Thyroid gland (tissue), 4 donors: ENCODE data around the gene TMED8. TPM values are rescaled to one million over a fixed set of nuclear protein-coding genes. Genes with fewer than 3 reads are reported as not detected.

Experiments used
- DNase-seq, 2 donors: peaks; one replicate each; pipeline ENCODE4 v3.0.0-alpha.2; 2019
- H3K27ac ChIP-seq, 3 donors: fragments of 200-600 bp; sonication (generic); 1 replicate in 2 of 3; 2 replicates in 1 of 3; pipeline ENCODE4 v1.5.1; 2016 to 2019; ENCODE audit warnings: mild to moderate bottlenecking in 1 of 3, moderate library complexity in 1 of 3
- H3K27me3 ChIP-seq: fragments of 200-600 bp; sonication (generic); one replicate; pipeline ENCODE4 v1.5.1; 2019
- H3K36me3 ChIP-seq, 2 donors: fragments of 200-600 bp; sonication (generic); one replicate each; pipeline ENCODE4 v1.5.1; 2016 to 2019
- H3K4me1 ChIP-seq, 2 donors: fragments of 200-600 bp; sonication (generic); one replicate each; pipeline ENCODE4 v1.5.1; 2017 to 2019
- H3K4me3 ChIP-seq, 3 donors: fragments of 200-600 bp; sonication (generic); replicated peaks in 1 of 3; 1 replicate in 2 of 3; 2 replicates in 1 of 3; pipeline ENCODE4 v1.5.1; 2016; ENCODE audit warnings: mild to moderate bottlenecking in 1 of 3
- H3K9me3 ChIP-seq: fragments of 200-600 bp; sonication (generic); one replicate; pipeline ENCODE4 v1.5.1; 2017
- CTCF ChIP-seq, 6 experiments: fragments of 200-600 bp in 3 of 6; fragments of 450-650 bp in 3 of 6; sonication (generic) in 3 of 6; IDR thresholded peaks; one replicate each; pipeline ENCODE4 v1.5.1; 2016 to 2019; ENCODE audit warnings: antibody characterized with exemption in 6 of 6, mild to moderate bottlenecking in 2 of 6, inconsistent platforms in 1 of 6, moderate library complexity in 1 of 6
- POLR2A ChIP-seq, 2 donors: fragments of 450-650 bp; IDR thresholded peaks; one replicate each; pipeline ENCODE4 v1.6.1; 2017; ENCODE audit warnings: antibody characterized with exemption in 2 of 2, mild to moderate bottlenecking in 2 of 2, moderate library complexity in 1 of 2
- WGBS, 2 donors: methylation state at CpG; one replicate each; pipeline ENCODE4 v1.1.5; 2017; 5-methylcytosine and 5-hydroxymethylcytosine counted together
- intact Hi-C: fragments of 100-400 bp; cut with DNase I; formaldehyde crosslinking; loops from one replicate; pipeline ENCODE4 v1.15.1; 2023
- total RNA-seq, 4 donors: library from RNA; depleted of rRNA; stranded (reverse); fragments of >200 nt; gene quantifications; one replicate each; pipeline ENCODE4 v1.2.3, GENCODE V29; 2016

The TMED8 gene
- total RNA-seq, 4 donors from 2014 or later: 20.9 to 33.3 (median 28.8) TPM

DNA sequence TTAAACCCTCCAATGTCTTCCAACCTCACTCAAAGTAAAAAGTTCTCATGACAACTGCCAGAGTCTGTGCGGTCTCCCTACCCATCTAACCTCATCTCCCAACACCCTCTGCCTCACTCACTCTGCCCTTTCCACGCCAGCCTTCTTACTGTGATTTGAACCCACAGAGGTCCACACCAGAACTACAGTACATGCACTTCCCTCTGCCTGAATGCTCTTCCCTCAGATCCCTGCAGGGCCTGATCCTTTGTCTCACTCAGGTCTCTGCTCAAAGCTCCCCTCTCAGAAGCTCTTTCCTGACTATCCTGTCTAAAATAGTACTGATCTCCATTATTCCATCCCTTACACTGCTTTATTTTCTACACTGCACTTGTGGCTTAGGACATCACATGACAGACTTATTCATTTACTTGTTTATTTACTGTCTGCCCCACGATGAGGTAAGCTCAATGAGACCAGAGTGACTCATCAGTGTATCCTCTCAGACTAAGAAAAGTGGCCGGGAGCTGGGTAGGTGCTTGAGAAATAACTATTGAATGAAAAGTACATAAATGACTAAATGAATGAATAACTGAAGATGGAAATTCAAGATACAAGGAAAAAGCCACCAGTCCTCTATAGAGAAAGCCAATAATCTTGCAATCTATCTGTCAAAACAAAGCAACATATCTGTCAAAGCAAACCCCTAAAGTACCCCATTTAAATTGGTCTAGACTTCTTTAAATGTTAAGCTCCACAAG is 73.3 kb downstream of the TMED8 start:
- DNase-seq: no peak
- TF ChIP-seq POLR2A (IDR thresholded peaks at IDR 0.05): no peak
- no peak for TF ChIP-seq CTCF (IDR thresholded peaks at IDR 0.05)
- WGBS, 2 donors: 54 to 57% methylated on average over 4 of the region's 4 CpGs
- H3K9me3 ChIP-seq: no peaks in the 10 kb centered on the region
- H3K27me3 ChIP-seq: no peaks in the 10 kb centered on the region
- peaks cover 0 to 14% of the 10 kb centered on the region in 2 donors for H3K36me3 ChIP-seq
- H3K27ac ChIP-seq: no peak overlapping the region
- intact Hi-C loops: no loop called here
- H3K4me1 ChIP-seq: no peaks in the 10 kb centered on the region
- H3K4me3 ChIP-seq: no peak overlapping the region

- no peaks in the 10 kb centered on the region for H3K9me3 ChIP-seq
- no peak for TF ChIP-seq POLR2A (IDR thresholded peaks at IDR 0.05)
- no peak for TF ChIP-seq CTCF (IDR thresholded peaks at IDR 0.05)
- no peaks in the 10 kb centered on the region for H3K4me1 ChIP-seq
- no peak overlapping the region for H3K4me3 ChIP-seq
- H3K36me3 ChIP-seq: peaks cover 0 to 21% of the 10 kb centered on the region in 2 donors
- no peaks in the 10 kb centered on the region for H3K27me3 ChIP-seq
- WGBS, 2 donors: 93 to 94% methylated on average over 5 of the region's 5 CpGs
- intact Hi-C loops: no loop called here
- H3K27ac ChIP-seq: no peak overlapping the region
- no peak for DNase-seq
Measured at GRCh38 chr14:77302926-77303325, 74.0 kb downstream of the TMED8 start.

DNA sequence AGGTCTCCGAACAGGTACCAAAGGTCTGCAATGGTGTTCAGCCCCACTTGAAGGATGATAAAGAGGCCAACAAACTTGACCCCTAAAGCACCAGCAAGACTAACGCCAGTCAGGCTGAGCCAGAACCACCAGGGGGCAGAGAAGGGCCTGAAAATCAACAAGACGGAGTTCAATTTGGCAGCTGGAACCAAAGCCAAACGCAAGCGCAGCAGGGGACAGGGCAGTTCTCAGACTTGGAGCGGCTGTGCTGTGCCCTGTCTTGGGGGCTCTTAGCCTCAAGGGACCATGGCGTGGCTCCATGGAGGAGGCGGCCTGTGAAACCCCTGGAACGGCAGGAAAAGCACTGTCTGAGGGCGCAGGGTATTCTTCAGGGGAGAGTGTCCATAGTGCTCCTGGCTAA is 75.8 kb downstream of the TMED8 start:
- intact Hi-C loops: no loop called here
- no peak overlapping the region for H3K27ac ChIP-seq
- H3K36me3 ChIP-seq: peaks cover 9 to 26% of the 10 kb centered on the region in 2 donors
- peak; percentile 13 to 53 (median 36) for TF ChIP-seq CTCF (IDR thresholded peaks at IDR 0.05)
- no peak for TF ChIP-seq POLR2A (IDR thresholded peaks at IDR 0.05)
- H3K4me1 ChIP-seq: no peaks in the 10 kb centered on the region
- 47 to 58% methylated on average over 10 of the region's 10 CpGs for WGBS, 2 donors
- H3K4me3 ChIP-seq: no peak overlapping the region
- H3K27me3 ChIP-seq: no peaks in the 10 kb centered on the region
- peak; percentile 63 to 66 for DNase-seq
- no peaks in the 10 kb centered on the region for H3K9me3 ChIP-seq

- Histone ChIP-seq H3K9me3 (no peaks in the 10 kb centered on the region), H3K4me1 (no peaks in the 10 kb centered on the region), H3K27ac (no peak overlapping the region), H3K36me3 (peaks cover 14 to 21% of the 10 kb centered on the region in 2 donors), H3K27me3 (no peaks in the 10 kb centered on the region), H3K4me3 (no peak overlapping the region)
- intact Hi-C loops: no loop called here
- 92 to 96% methylated on average over 4 of the region's 4 CpGs for WGBS, 2 donors
- DNase-seq: no peak
- TF ChIP-seq POLR2A (IDR thresholded peaks at IDR 0.05) (no peak), CTCF (IDR thresholded peaks at IDR 0.05) (no peak)
Measured at GRCh38 chr14:77299771-77300170, 77.1 kb downstream of the TMED8 start.

GRCh38 chr14:77296906-77297305 is 80.0 kb downstream of the TMED8 start:
- no peaks in the 10 kb centered on the region for H3K4me1 ChIP-seq
- no peak overlapping the region for H3K4me3 ChIP-seq
- TF ChIP-seq POLR2A (IDR thresholded peaks at IDR 0.05) (no peak), CTCF (IDR thresholded peaks at IDR 0.05) (no peak)
- no peaks in the 10 kb centered on the region for H3K27me3 ChIP-seq
- DNase-seq: no peak
- H3K9me3 ChIP-seq: no peaks in the 10 kb centered on the region
- WGBS, 2 donors: 90 to 91% methylated on average over 8 of the region's 8 CpGs
- peaks cover 14 to 18% of the 10 kb centered on the region in 2 donors for H3K36me3 ChIP-seq
- no peak overlapping the region for H3K27ac ChIP-seq
- intact Hi-C loops: no loop called here
